AG04450 (cell line): Measurements from ENCODE around the gene SPATA21. TPM values are rescaled to one million over a fixed set of nuclear protein-coding genes. Genes with fewer than 3 reads are reported as not detected.
A peak's percentile ranks its signal among the peaks of the same experiment; 100 is the strongest.

Experiments used
- CTCF ChIA-PET: fragments of 300-600, 350-600 bp; formaldehyde crosslinking; extraction: SDS; loops from one replicate; lab custom pipeline; 2022; ENCODE audit warnings: antibody characterized with exemption, inconsistent platforms; lab: Charles Lee
- POLR2A ChIA-PET: fragments of 350-600 bp; formaldehyde crosslinking; extraction: SDS; loops from one replicate; lab custom pipeline; 2021; ENCODE audit warnings: antibody characterized with exemption, inconsistent platforms; lab: Yijun Ruan, JAX
- DNase-seq: peaks from one replicate; pipeline ENCODE4 v3.0.0-alpha.2; 2011; ENCODE audit warnings: low read depth, low spot score
- H3K27ac ChIP-seq: one replicate; pipeline ENCODE4 v1.5.1; 2012; ENCODE audit warnings: low read depth, low read length, control low read depth
- H3K27me3 ChIP-seq: one replicate; pipeline ENCODE4 v1.6.0; 2012; ENCODE audit warnings: low read length; ENCODE audit not compliant: control insufficient read depth, insufficient read depth
- H3K4me3 ChIP-seq: 2 replicates; pipeline ENCODE4 v1.5.1; 2011; ENCODE audit warnings: mild to moderate bottlenecking, low read depth, low read length, control low read depth
- H3K9me3 ChIP-seq: 2 replicates; pipeline ENCODE4 v1.5.1; 2012; ENCODE audit warnings: low read length; ENCODE audit not compliant: control insufficient read depth, insufficient read depth
- polyA plus RNA-seq: library from polyadenylated mRNA; depleted of rRNA; stranded (reverse); fragments of >200 nt; gene quantifications from 2 replicates; pipeline ENCODE4 v1.2.3, GENCODE V29; 2011
- TF ChIP-seq, protein P1 (sequence below): IDR thresholded peaks from 2 replicates; pipeline ENCODE4 v1.5.1; 2011; ENCODE audit warnings: low read depth, low read length, control low read depth, inconsistent platforms

The SPATA21 gene
- polyA plus RNA-seq, 1 experiment: 0.04 TPM

DNA sequence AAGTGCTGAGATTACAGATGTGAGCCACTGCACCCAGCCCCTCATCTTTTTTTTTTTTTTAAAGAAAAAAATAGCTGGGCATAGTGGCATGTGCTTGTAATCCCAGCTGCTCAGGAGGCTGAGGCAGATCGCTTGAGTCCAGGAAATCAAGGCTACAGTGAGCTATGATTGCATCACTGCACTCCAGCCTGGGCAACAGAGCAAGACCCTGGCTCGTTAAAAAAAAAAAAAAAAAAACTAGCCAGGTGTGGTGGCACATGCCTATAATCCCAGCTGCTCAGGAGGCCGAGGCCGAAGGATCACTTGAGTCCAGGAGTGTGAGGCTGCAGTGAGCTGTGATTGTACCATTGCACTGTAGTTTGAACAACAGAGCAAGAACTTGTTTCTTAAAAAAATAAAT is 56.4 kb downstream of the SPATA21 start:
- ChIA-PET POLR2A (interaction anchor here (0.6 kb wide), 1 partner anchor 14 kb away, joined by 3 read pairs; the partner anchor contains the start of gene SZRD1), CTCF (interaction anchor here (0.6 to 0.7 kb wide), 2 partner anchors 12 to 17 kb away, joined by 4 read pairs; no protein-coding TSS in a partner anchor)
- Histone ChIP-seq H3K4me3 (no peak overlapping the region), H3K9me3 (no peaks in the 10 kb centered on the region), H3K27me3 (no peaks in the 10 kb centered on the region), H3K27ac (no peak overlapping the region)
- no peak for DNase-seq
- TF ChIP-seq, protein P1, sequence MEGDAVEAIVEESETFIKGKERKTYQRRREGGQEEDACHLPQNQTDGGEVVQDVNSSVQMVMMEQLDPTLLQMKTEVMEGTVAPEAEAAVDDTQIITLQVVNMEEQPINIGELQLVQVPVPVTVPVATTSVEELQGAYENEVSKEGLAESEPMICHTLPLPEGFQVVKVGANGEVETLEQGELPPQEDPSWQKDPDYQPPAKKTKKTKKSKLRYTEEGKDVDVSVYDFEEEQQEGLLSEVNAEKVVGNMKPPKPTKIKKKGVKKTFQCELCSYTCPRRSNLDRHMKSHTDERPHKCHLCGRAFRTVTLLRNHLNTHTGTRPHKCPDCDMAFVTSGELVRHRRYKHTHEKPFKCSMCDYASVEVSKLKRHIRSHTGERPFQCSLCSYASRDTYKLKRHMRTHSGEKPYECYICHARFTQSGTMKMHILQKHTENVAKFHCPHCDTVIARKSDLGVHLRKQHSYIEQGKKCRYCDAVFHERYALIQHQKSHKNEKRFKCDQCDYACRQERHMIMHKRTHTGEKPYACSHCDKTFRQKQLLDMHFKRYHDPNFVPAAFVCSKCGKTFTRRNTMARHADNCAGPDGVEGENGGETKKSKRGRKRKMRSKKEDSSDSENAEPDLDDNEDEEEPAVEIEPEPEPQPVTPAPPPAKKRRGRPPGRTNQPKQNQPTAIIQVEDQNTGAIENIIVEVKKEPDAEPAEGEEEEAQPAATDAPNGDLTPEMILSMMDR: no peak

DNA sequence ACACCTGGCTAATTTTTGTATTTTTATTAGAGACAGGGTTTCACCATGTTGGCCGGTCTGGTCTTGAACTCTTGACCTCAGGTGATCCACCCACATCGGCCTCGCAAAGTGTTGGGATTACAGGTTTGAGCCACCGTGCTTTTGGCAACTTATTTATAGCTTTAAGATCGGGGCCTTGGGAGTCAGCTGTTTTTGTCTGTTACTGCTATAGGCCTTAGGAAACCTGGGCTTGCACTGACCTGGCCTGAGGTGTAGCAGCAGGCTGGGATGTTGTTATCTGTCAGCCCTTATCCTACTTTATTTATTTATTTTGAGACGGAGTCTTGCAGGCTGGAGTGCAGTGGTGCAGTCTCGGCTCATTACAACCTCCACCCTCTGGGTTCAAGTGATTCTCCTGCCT is 58.8 kb downstream of the SPATA21 start:
- no peak for DNase-seq
- CTCF ChIA-PET: interaction anchor here (0.7 kb wide), 1 partner anchor 18 kb away, joined by 6 read pairs; no protein-coding TSS in a partner anchor
- POLR2A ChIA-PET: no interaction called here
- Histone ChIP-seq H3K4me3 (no peak overlapping the region), H3K27ac (no peak overlapping the region), H3K9me3 (no peaks in the 10 kb centered on the region), H3K27me3 (no peaks in the 10 kb centered on the region)
- TF ChIP-seq, protein P1: no peak

DNA sequence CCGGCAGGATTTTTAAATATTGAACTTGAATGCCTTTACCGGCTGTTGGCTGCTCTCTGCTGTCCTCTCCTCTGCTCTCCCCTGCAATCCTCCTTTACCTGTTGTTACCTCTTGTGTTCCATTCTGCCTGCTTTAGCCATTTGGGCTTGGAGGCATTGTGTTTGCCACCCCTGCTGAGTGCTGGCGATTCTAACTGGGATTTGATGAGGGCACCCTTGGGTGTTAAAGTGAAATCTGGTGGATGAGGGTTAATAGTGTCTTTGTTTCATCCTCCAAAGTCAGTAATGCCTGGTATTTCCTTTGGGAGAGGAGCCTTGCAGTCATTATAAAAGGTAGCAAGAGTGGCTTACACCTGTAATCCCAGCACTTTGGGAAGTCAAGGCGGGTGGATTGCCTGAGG is 60.3 kb downstream of the SPATA21 start:
- no peaks in the 10 kb centered on the region for H3K9me3 ChIP-seq
- peak overlapping the region; percentile 1 for H3K27ac ChIP-seq
- no peaks in the 10 kb centered on the region for H3K27me3 ChIP-seq
- POLR2A ChIA-PET: no interaction called here
- TF ChIP-seq, protein P1: no peak
- CTCF ChIA-PET: interaction anchor here (0.7 kb wide), 1 partner anchor 10 kb away, joined by 11 read pairs; no protein-coding TSS in a partner anchor
- H3K4me3 ChIP-seq: no peak overlapping the region
- no peak for DNase-seq

DNA sequence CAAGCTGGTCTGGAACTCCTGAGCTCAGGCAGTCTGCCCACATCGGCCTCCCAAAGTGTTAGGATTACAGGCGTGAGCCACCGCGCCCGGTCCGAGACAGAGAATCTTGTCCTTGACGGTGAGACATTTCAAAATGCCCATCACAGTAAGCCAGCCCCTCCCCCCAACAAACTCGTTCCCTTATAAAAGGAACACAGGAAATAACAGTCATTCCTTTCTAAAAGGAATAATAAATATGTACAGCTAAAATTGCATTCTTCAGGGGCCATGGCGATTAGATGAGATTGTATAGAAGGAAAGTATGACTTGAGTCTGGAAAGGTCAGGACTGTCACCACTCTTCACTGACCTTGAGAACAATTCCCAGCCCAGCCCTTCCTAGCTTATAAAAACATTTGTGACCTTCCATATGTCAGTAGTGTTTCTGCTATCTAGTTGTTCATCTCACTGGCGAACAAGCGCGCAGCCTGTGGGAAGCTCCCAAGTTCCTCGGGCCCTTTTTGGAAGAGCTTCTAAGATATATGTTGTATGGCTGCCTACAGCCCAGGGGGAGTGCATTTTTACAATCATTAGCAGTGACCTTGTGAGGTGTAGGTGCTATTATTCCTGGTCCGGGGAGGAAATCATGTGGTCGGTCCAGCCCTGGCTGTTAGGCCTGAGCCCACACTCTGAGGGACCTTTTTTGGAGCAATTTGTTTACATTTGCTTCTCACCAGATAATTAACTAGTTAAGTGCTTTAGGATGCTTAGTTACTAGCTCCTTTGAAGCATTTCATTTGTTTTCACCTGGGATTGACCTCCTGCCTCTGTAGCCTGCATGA is 61.5 kb downstream of the SPATA21 start:
- CTCF ChIA-PET: interaction anchor here (0.6 to 1.8 kb wide), 3 partner anchors 12 to 780 kb away, joined by 3 to 6 read pairs (median 4); no protein-coding TSS in a partner anchor
- Histone ChIP-seq H3K27ac (peak overlapping the region; percentile 90), H3K27me3 (no peaks in the 10 kb centered on the region), H3K9me3 (no peaks in the 10 kb centered on the region), H3K4me3 (peak overlapping the region; percentile 15; the same call in 1 of the 2 replicates)
- POLR2A ChIA-PET: interaction anchor here (0.5 to 1.5 kb wide), 7 partner anchors 8 to 529 kb away, joined by 3 to 10 read pairs (median 4); partner anchors contain the start of gene SZRD1
- TF ChIP-seq, protein P1: no peak
- DNase-seq: peak; percentile 54

DNA sequence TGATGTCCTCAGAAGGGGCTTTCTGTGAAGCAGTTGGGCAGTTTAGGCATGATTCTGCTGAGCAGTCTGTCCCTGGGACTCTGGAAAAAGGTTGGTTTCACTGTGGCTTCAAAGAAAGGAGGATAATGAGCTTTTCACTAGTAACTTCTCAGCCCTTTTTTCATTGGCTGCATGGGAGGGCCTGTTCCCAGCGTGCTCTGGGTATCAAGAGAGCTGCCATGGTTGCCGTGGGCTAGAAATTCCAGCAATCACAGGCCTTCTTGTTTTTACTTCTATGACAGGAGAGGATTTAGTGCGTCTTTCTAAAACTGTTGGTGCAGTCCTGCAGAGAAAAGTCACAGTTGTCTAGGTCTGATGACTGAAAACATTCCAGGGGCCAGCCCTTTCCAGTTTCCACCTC is 63.0 kb downstream of the SPATA21 start:
- CTCF ChIA-PET: no interaction called here
- TF ChIP-seq, protein P1: no peak
- POLR2A ChIA-PET: no interaction called here
- peak overlapping the region; percentile 21 for H3K27ac ChIP-seq
- H3K27me3 ChIP-seq: no peaks in the 10 kb centered on the region
- DNase-seq: no peak
- no peak overlapping the region for H3K4me3 ChIP-seq
- no peaks in the 10 kb centered on the region for H3K9me3 ChIP-seq
